Neural cell (in vitro differentiated cells): Measurements from ENCODE around the gene TRAF3. TPM values are rescaled to one million over a fixed set of nuclear protein-coding genes. Genes with fewer than 3 reads are reported as not detected.

Source experiments
- H2AFZ ChIP-seq: fragments of 200-600, 300-800 bp; sonication (generic), shearing (Covaris generic); 2 replicates; pipeline ENCODE4 v1.6.0; 2014; ENCODE audit warnings: low read depth, mild to moderate bottlenecking, antibody characterized with exemption, low read length, moderate library complexity
- H3F3A ChIP-seq: fragments of 200-600 bp; shearing (Covaris generic); 2 replicates; pipeline ENCODE4 v1.6.1; 2016; ENCODE audit warnings: mild to moderate bottlenecking, moderate library complexity, mixed read lengths, antibody characterized with exemption, low read length; ENCODE audit not compliant: insufficient read depth, poor library complexity, severe bottlenecking
- H3K27ac ChIP-seq: fragments of 200-600, 300-800 bp; sonication (generic), shearing (Covaris generic); 2 replicates; pipeline ENCODE4 v1.5.1; 2014; ENCODE audit warnings: mild to moderate bottlenecking, low read length, moderate library complexity
- H3K27me3 ChIP-seq: fragments of 300-800, 200-600 bp; sonication (generic), shearing (Covaris generic); 2 replicates; pipeline ENCODE4 v1.6.0; 2014; ENCODE audit warnings: mild to moderate bottlenecking, low read depth, low read length, moderate library complexity; ENCODE audit not compliant: insufficient read depth
- H3K36me3 ChIP-seq: fragments of 300-800, 200-600 bp; sonication (generic), shearing (Covaris generic); 2 replicates; pipeline ENCODE4 v1.5.1; 2014; ENCODE audit warnings: mild to moderate bottlenecking, antibody characterized with exemption, low read length, moderate library complexity; ENCODE audit not compliant: insufficient read depth
- H3K4me2 ChIP-seq: fragments of 300-800, 200-600 bp; sonication (generic), shearing (Covaris generic); 2 replicates; pipeline ENCODE4 v1.6.0; 2014; ENCODE audit warnings: mild to moderate bottlenecking, low read length
- H3K4me3 ChIP-seq: fragments of 300-800, 200-600 bp; sonication (generic), shearing (Covaris generic); 2 replicates; pipeline ENCODE4 v1.5.1; 2014; ENCODE audit warnings: mild to moderate bottlenecking, low read length, moderate library complexity
- H3K79me2 ChIP-seq: fragments of 200-600 bp; shearing (Covaris generic); replicated peaks from 2 replicates; pipeline ENCODE4 v1.6.0; 2014; ENCODE audit warnings: mild to moderate bottlenecking, low read length, moderate library complexity; ENCODE audit not compliant: insufficient read depth
- H3K9ac ChIP-seq: fragments of 300-800, 200-600 bp; sonication (generic), shearing (Covaris generic); 2 replicates; pipeline ENCODE4 v1.6.1; 2016; ENCODE audit warnings: mild to moderate bottlenecking, low read length, mixed read lengths
- H3K9me2 ChIP-seq: fragments of 200-600 bp; shearing (Covaris generic); 2 replicates; pipeline ENCODE4 v1.6.1; 2016; ENCODE audit warnings: mild to moderate bottlenecking, low read length, mixed read lengths; ENCODE audit not compliant: insufficient read depth
- H3K9me3 ChIP-seq: fragments of 200-600, 300-800 bp; sonication (generic), shearing (Covaris generic); 2 replicates; pipeline ENCODE4 v1.6.1; 2016; ENCODE audit warnings: mild to moderate bottlenecking, mixed run types, low read length, moderate library complexity, mixed read lengths
- H4K20me1 ChIP-seq: fragments of 200-600 bp; shearing (Covaris generic); 2 replicates; pipeline ENCODE4 v1.6.1; 2016; ENCODE audit warnings: mild to moderate bottlenecking, mixed run types; ENCODE audit not compliant: insufficient read depth
- CTCF ChIP-seq: fragments of 450-650 bp; IDR thresholded peaks from 2 replicates; pipeline ENCODE4 v1.5.1; 2014; ENCODE audit warnings: antibody characterized with exemption, mild to moderate bottlenecking, moderate library complexity; ENCODE audit not compliant: poor library complexity, severe bottlenecking
- EZH2 ChIP-seq: fragments of 200-600, 300-800 bp; shearing (Covaris generic), sonication (generic); IDR thresholded peaks from 2 replicates; pipeline ENCODE4 v1.6.1; 2014; ENCODE audit warnings: antibody characterized with exemption, low read length, borderline replicate concordance, mild to moderate bottlenecking; ENCODE audit not compliant: insufficient read depth, poor library complexity, severe bottlenecking
- MXI1 ChIP-seq: fragments of 450-650 bp; conservative IDR thresholded peaks from 2 replicates; pipeline ENCODE4 v1.6.1; 2014; ENCODE audit warnings: antibody characterized with exemption, mild to moderate bottlenecking; ENCODE audit not compliant: poor library complexity, severe bottlenecking
- POLR2AphosphoS5 ChIP-seq: IDR thresholded peaks from 2 replicates; pipeline ENCODE4 v1.6.1; 2012
- RAD21 ChIP-seq: fragments of 450-650 bp; conservative IDR thresholded peaks from 2 replicates; pipeline ENCODE4 v1.6.1; 2014; ENCODE audit warnings: antibody characterized with exemption, mild to moderate bottlenecking, moderate library complexity
- REST ChIP-seq: IDR thresholded peaks from 2 replicates; pipeline ENCODE4 v1.6.1; 2012; ENCODE audit warnings: borderline replicate concordance
- SMC3 ChIP-seq: fragments of 450-650 bp; conservative IDR thresholded peaks from 2 replicates; pipeline ENCODE4 v1.6.1; 2014; ENCODE audit warnings: antibody characterized with exemption, mild to moderate bottlenecking, moderate library complexity; ENCODE audit not compliant: poor library complexity
- TAF1 ChIP-seq: IDR thresholded peaks from 2 replicates; pipeline ENCODE4 v1.6.1; 2012; ENCODE audit warnings: low read depth
- polyA plus RNA-seq: library from polyadenylated mRNA; depleted of rRNA; stranded (reverse); fragments of >200 nt; gene quantifications from 2 replicates; pipeline ENCODE4 v1.2.3, GENCODE V29; 2014

TRAF3 gene
- polyA plus RNA-seq, 1 donor from 2014 or later, result 13.3 TPM

DNA sequence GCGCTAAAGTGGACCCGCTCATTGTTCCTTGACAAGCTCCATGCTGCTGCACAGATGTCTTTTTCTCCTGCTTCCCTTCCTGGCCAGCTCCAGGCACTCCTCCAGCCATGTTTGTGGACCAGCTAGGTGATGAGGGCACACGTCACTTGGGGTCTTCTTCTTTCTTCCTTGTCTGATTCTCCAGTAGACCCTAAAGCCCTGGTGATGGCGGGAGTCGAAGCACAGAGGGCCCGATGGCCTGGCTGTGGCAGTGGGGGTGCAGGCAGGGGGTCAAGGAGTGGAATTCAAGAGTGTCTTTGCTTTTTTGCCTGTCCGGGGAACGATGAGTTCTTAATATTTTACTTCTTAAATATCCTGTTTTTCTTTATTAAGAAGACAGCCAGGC, 122.3 kb downstream of the TRAF3 start:
- Histone ChIP-seq H3K9me2 (no peaks in the 10 kb centered on the region), H2AFZ (no peak overlapping the region), H3K79me2 (no peaks in the 10 kb centered on the region), H3K27me3 (no peaks in the 10 kb centered on the region), H3K27ac (no peak overlapping the region), H3F3A (no peaks in the 10 kb centered on the region), H3K36me3 (no peaks in the 10 kb centered on the region), H3K4me3 (no peak overlapping the region), H3K9ac (no peak overlapping the region), H4K20me1 (no peaks in the 10 kb centered on the region), H3K9me3 (no peaks in the 10 kb centered on the region), H3K4me2 (no peak overlapping the region)
- TF ChIP-seq TAF1, result no peak
- no peak for TF ChIP-seq MXI1
- no peak for TF ChIP-seq EZH2
- TF ChIP-seq CTCF, result no peak
- no peak for TF ChIP-seq SMC3
- TF ChIP-seq REST, result no peak
- no peak for TF ChIP-seq POLR2AphosphoS5
- no peak for TF ChIP-seq RAD21

GRCh38 chr14:102900631-102901571, 123.7 kb downstream of the TRAF3 start:
- H4K20me1 ChIP-seq, result no peaks in the 10 kb centered on the region
- H3K4me3 ChIP-seq, result no peak overlapping the region
- H3K27me3 ChIP-seq, result no peaks in the 10 kb centered on the region
- no peak for TF ChIP-seq REST
- H2AFZ ChIP-seq, result no peak overlapping the region
- H3K4me2 ChIP-seq, result no peak overlapping the region
- no peak overlapping the region for H3K27ac ChIP-seq
- H3K79me2 ChIP-seq, result no peaks in the 10 kb centered on the region
- no peaks in the 10 kb centered on the region for H3F3A ChIP-seq
- peaks cover 7% of the 10 kb centered on the region for H3K36me3 ChIP-seq
- H3K9me2 ChIP-seq, result no peaks in the 10 kb centered on the region
- H3K9me3 ChIP-seq, result no peaks in the 10 kb centered on the region
- H3K9ac ChIP-seq, result no peak overlapping the region
